Right lung (tissue), 5 donors: ENCODE measurements around the gene MAGEF1. TPM values are rescaled to one million over a fixed set of nuclear protein-coding genes. Genes with fewer than 3 reads are reported as not detected.

Source experiments
- DNase-seq, 2 donors: peaks; one replicate each; pipeline ENCODE4 v3.0.0-alpha.2; 2013
- polyA plus RNA-seq, 5 donors: library from polyadenylated mRNA; unstranded; fragments of 120-200 nt; gene quantifications; one replicate each; pipeline versions ENCODE4 v1.2.1 to v1.2.3, GENCODE V29; 2013; ENCODE audit warnings: inconsistent platforms in 1 of 5, low replicate concordance in 1 of 5; ENCODE audit not compliant: insufficient read length in 5 of 5, insufficient read depth in 1 of 5

MAGEF1 gene
- polyA plus RNA-seq, 5 donors = 52.0 to 66.9 (median 54.7) TPM

DNA sequence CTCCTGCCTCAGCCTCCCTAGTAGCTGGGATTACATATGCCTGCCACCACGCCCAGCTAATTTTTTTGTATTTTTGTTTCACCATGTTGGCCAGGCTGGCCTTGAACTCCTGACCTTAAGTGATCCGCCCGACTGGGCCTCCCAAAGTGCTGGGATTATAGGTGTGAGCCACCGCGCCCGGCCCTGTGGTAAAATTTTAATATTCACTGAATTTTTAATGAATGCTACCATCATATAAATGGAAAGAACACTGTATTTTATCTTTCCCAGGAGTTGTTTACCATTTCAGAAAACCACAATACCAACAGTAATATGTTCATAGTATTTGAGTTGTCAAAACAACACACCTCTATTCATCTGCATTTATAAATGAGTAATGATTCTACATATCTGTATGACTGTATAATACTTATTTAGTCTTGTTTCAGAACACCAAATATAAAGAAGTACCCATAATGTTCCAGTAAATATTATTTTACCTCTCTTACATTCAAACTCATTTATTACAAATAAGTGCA lies 16.2 kb upstream of the MAGEF1 start:
- DNase-seq = no peak

DNA sequence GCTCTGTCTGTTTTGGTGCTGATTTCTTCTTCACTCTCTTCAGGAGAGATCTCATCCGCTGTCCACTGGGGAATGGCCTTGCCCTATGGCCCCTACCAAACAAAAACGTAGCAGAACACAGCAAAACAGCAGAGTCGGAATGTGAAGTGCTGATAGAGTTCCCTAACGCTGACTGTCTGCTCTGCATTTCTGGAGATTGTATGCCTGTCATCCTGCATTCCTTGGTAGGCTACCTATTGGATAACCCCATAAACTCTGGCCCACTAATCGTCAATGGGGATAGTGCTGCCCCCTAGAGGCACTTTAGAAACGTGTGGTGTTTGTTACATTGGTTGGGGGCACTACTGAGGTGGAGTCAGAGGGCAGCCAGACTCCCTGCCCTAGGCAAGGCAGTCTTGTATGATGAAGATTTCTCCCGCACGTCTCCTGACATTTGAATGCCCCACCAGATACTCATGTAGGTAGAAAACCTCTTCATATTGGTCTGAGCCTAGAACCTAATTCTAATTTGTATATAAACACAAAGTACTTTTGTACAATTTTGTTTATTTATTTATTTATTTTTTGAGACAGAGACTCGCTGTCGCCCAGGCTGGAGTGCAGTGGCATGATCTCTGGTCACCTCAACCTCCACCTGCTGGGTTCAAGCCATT lies 15.6 kb upstream of the MAGEF1 start:
- peak; percentile 47 to 60 for DNase-seq

DNA sequence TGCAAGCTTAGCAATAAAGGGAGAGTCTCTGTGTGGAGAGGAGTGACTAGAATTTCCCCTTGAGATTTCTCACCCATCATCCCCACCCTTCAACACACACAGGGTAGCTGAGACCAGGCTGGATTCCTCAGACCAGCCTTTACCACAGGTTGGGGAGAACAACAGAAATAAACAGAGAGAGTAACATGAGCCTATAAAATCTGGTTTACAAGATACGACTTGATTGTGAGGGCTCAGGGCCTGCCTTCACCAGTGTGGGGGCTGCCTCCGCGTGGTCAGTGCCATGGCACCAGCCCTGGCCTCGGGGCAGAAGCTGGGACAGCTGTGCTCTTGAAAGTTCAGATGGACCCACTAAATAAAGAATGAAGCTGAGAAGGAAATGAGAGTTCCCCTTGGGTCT lies 14.6 kb upstream of the MAGEF1 start:
- no peak for DNase-seq

DNA sequence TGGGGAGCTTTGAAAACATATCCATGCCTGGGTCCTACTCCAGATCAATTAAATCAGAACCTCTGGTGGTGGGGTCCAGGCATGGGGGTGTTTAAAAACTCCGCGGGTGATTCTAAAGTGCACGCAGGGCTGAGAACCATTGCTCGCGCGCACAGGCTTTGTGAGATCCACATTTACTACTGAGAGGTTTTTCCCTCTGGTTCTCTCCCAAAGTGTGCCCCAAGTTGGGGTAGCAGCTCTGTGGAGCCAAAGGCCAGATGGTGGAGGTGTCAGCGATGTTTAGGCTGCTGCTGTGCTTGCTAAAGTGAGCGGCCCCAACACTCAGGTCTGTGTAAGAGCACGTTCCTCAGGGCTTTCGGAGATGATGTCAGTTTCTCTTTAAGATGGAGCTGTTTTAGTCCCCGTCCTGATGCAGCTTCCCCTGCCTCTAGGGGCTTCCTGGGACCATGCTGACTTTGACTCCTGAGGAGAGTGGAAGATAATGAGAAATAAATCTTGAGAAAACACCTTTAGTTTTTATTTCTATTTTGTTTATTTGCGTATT lies 13.4 kb upstream of the MAGEF1 start:
- DNase-seq = no peak

DNA sequence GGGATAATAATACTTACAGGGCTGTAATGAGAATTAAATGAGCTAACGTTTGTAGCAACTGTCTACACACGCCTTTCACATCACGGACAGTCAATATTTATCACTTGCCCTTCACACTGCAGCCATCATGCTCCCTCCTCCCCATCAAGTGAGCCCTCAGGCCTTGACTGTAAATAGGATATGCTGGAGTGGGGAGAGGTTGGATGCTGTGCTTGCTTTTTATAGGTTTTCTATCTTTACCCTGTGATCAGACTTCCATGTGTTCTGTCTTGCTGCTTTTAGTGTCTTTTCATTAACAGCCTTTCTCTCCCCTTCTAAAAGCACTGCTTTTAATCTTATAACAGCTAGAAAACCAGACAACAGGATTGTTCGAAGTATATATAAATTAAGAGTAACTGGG lies 12.8 kb upstream of the MAGEF1 start:
- DNase-seq = no peak

DNA sequence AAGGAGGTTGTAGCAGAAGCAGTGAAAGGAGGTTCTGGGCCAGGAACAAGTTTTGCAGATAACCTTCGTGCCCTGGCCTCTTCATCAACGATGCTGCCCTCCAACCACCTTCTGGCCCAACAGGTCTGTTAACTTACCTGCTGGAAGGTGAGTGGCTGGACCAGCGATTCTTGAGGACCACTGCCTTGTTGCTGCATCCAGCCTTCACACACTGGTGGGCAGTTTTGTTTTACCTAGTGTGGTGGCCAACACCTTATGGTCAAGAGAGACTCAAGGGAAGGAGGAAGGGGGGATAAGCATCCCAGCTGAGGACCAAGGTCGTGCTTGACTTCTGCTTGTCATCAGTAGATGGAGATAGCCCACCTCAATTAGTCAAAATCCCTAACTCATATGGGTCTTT lies 7.8 kb upstream of the MAGEF1 start:
- no peak for DNase-seq

DNA sequence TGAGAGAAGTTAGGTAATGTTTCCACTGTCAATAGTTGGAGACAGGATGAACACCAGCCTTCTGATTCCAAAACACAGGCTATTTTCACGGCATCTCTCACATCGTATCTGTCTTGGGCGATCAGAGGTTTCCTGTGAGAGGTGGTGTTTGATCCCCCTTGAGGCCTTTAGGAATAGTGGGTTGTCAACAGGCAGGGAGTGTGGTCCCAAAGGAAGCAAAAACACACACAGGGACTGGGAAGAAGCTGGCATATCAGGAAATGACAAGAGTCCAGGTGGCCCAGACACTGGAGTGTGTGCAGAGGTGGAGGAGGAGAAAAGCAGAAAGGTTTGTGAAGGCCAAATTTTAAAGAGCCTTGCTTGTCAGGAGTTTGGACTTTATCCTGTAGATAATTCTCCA lies 6.6 kb upstream of the MAGEF1 start:
- no peak for DNase-seq

DNA sequence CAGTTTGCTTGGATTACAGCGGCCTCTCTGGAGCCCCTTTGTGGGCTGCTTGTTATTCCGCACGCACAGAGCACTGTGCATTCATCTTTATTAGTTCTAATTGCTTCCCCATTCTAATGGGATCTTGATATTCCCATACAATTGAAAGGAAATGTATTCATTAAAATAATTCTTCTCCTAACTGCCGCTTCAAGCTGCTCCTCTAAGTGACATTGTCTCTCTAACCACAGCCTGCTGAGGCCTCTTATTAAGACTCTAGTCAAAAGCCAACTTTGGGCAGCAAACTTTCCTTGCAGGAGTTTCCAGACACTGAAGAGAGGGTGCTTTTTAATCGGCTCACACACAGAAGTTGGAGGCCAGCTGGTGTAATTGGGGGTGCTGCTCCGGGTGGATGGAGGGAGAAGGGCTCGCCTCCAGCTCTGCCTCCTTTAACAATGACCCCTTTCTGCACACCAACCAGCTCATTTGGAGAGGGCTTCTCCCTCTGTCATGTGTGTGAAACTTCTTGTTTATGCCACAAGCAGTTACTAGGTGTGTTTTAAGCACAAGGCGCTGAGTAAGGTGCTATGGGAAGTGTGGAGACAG lies 5.6 kb upstream of the MAGEF1 start:
- DNase-seq = no peak

DNA sequence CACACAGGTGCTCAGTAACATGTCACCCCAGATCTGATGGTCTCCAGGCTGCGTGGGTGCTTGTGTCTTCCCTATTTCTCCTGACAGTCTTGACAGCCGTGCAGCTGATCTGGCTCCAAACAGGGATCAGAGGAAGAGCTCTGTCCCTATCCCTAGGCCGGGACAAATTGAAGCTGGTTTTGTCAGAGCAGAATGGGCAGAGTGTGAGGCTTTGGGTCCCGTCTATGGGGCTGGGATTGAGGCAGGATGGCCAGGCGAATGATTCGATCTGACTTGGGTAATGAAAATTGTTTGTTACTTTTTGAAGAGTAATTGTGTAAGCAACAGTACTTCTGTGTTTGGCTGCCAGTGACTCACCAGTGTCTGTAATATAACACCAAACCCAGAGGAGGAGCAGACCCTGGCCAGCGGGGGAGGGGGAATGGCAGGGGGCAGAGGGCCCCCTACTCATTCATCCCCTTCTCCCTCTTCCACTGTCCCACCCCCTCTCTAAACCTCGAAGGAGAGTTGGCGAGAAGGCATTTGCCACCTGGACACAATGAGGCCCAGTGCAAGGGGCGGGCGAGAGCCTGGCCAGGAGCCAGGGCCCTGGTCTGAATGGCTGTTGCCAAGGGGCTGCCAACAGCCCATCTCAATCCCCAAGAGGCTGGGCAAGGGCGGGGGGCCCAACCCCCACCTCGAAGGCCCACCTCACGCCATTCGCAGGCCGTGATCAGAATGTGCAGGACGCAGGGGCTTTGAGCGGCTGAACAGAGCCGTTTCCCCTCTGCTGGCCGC lies 4.9 kb upstream of the MAGEF1 start:
- peak; percentile 58 to 62 for DNase-seq

DNA sequence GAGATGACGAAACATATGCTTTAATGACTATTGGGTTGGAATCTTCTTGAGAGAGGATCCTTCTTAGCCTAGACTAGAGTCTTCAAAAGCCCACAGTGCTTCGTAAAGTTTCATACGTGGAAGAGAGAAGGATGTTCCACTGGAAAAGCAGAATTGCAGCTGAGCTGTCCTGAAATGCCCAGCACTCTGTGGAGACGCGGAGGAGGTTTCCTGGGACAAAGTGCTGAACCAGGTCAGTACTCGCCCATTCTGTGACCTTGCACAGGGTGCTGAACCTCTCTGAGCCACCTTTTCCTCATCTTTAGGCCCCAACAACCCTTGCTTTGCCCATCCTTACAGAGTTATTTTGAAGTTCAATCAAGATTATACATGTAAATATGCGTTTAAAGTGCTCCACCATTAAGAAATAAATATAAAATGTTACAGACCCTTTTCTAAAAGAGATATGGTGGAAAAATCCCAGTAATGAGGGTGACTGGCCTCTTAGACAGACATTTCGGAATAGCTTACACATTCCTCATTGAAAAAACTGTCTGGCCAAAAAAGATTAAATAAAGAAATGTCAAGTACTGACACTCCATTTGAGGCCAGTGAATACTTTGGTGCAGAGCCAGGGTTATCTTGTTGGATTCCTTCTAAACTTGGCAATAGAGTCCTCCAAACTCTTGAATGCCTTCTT lies 4.2 kb upstream of the MAGEF1 start:
- no peak for DNase-seq

DNA sequence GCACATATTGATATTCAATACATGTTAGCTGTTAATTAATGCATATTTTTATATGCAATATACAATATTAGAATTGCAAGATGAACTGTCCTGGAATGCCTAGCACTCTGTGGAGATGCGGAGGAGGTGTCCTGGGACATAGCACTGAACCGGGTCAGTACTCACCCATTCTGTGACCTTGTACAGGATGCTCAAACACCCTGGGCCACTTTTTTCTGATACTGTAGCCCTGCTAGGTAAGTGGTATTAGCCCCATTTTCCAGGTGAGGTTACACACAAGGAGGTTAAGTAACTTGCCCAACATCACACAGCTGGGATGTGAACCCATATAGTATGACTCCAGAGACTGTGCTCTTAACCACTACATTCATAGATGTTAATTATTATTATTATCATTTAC lies 1.7 kb upstream of the MAGEF1 start:
- DNase-seq = no peak

DNA sequence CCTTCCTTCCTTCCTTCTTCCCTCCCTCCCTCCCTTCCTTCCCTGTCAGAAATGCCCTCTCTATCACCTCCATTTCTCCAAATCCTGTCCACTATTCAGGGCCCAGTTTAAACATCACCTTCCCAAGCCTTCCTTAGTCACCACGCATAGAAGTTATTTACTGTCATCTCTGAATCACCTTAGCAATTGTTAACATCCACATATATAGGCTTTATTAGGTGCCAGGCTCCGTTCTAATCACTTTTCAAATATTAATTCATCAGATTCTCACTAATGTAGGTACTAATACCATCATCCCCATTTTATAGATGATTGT lies 1.1 kb upstream of the MAGEF1 start:
- no peak for DNase-seq

DNA sequence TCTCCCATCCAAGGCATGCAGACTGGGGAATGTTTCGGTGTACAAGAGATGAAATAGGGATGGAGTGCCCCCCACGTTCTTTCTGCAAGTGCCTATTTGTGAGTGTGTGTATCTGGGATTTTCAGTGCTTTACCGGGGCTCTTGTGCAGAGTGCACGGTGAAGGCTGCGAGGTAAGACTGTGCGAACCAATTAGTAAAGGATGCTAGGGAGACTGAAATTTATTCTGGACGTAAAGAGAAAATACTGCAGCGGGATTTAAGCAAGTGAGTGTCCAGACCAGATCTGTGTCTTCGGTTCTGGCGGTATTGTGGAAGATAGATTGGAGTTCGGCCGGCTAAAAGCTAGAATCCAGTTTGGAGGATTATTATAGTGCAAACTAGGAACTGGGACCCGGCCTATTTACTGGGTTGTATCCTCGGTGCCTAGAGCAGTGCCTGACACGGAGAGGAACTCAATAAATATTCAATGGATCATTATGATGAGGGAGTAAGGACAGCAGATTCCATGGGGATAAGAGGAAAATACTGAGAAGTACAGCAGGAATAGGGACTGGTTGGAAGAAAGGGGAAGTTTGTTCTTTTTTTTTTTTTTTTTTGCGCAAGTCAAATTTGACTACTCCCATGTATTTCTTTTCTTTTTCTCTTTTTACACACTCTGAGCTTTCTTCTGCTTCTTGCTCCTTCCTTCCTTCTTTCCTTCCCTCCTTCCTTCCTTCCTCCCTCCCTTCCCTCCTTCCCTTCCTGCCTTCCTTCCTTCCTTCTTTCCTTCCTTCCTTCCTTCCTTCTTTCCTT lies 580 bp upstream of the MAGEF1 start:
- DNase-seq = no peak

DNA sequence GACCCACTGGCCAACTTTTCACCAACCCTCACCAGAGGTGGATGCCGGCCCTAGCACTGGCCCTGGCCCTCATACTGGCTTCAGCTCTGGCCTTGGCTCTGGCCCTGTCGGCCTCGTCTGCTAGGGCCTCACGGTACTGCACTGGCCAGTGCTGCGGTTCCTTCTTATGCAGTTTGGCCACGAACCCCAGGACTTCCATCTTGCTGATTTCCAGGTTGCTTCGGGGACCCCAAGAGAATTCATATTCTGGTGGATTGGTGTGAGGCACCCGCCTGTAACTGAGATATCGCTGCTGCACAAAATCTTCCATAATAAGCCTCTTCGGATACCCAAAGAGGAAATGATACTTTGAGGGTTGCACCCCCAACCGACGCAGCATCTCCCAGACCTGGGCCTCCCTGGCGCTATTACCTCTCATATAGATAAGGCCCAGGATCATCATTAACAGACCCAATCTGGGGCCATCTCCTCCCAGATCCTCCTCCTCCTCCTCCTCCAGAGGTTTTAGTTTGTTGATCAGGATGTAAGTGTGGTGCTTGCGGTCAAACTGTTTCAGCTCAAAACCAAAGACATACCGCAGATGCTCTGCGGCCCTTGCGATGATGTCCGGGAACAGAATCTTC lies 883 bp downstream of the MAGEF1 start:
- DNase-seq = no peak

DNA sequence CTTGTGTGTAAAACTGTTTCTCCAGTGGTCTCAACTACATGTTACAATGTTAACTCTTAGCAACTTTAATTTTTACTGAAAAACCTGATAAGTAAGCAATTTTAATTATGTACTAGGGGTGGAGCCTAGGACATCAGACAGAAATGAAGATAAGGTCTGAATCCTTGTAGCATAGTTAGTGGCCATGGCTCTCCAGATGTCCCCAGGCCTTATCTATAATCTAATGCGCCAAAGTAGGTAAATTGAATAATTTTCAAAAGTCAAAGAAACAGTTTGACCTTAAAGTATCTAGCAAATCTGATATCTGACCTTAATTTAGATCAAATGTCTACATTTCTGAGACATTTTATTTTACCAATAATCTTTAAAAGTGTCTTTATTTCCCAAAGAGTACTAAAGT lies 8.2 kb downstream of the MAGEF1 start:
- DNase-seq = no peak

DNA sequence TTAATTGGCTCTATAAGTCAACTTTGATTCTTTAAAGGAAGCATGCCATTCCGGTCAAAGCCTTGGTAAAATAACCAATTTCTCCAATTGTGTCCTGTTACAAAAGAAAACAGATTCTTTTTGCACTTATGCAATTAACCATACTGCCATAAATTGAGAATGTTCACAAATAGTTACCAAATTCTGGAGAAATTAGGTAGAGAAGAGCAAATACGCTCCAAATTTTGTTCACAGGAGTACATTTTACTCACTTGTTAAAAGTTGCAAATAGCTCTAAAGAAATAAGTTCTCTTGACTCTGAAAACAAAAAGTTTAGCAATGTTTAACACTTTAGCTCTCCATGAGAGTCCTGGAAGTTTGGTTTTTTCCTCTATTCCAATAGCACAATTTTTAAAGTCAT lies 11.1 kb downstream of the MAGEF1 start:
- DNase-seq = no peak

DNA sequence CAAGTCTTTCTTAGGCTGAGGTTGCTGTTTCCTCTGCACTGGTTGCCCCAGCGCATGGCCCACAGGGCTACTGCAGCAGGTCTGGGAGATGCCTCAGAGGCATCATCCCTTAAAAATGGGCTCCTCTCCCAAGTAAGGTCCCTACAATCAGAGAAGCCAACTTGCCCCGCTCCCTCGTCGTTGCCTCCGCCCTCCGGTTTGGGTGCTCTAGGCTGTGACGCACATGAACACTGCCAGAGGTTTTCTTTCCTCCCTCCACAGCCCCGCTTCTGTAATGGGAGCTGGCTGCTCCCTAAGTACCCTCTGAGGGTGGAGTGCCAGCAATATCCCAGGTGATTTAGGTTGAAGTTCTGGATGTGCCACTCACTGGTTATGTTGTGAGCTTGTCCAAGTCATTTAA lies 14.0 kb downstream of the MAGEF1 start:
- no peak for DNase-seq

DNA sequence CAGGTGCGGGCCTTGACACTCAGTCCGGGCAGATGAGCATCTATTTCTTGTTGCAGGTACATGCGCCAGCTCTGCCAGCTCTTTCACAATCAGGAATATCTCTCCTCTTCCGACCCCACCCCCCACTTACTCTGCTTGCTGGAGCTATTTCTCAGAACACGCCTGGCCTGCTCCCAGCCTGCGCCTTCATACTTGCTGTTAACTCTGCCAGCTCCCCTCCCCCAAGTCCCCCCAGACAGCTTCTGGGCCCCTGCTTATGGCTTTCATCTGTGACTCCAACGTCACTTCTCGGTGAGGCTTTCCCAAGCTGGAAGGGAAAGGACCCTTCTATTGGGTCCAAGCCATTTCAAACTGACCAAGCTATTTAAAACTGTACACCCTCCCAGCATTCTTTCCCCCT lies 15.2 kb downstream of the MAGEF1 start:
- peak; percentile 79 to 84 for DNase-seq

DNA sequence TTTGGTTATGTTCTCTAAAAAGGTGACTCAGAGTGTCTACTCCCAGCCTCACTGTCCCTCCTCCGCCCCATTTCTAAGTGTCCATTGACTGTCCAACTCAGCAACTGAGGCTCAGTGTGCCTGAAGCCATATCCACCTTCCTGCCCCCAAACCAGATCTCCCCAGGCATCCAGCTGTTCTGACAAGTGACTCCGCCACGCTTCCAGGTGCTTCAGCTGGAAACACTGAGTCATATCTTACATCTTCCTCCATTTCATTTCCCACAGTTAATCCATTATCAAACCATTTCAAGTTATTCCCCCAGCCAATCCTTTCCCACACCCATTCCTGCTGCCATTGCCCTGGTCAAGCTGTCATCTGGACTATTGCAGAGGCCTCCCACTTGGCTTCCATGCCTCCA lies 17.1 kb downstream of the MAGEF1 start:
- DNase-seq = no peak

DNA sequence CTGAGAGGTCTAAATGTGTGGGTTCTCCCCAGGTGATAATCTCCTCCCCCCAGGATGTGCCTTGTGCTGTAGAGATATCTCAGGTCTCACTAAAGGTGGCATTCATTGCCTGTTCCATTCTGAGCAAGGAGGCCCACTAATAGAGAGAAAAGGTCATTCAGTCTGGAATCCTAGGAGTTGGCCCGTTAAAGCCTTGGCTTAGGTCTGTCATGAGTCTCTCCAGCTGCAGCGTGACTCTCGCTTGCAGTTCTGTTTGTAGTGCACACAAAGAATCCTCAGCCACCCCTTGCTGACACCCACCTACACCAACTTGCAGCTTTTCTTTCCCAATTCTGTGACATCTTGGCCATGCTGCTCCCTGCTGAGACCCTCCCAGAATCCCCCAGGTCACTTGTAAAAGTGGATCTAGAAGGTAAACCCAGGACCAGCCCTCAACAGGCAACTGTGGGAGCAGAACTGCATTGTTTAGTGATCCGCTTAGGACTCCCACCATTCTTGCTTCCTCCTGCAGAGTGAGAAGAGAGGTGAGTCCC lies 17.7 kb downstream of the MAGEF1 start:
- no peak for DNase-seq
